C4-2B (cell line): Measurements from ENCODE around the gene F11R.

ENCODE experiments used
- ZFX ChIP-seq: fragments of 450-650 bp; IDR thresholded peaks from 2 replicates; pipeline ENCODE4 v1.6.1; 2017
- TF ChIP-seq, protein P1 (sequence below): fragments of 450-650 bp; conservative IDR thresholded peaks from 2 replicates; pipeline ENCODE4 v1.5.1; 2017; ENCODE audit warnings: mild to moderate bottlenecking

- TF ChIP-seq, protein P1, sequence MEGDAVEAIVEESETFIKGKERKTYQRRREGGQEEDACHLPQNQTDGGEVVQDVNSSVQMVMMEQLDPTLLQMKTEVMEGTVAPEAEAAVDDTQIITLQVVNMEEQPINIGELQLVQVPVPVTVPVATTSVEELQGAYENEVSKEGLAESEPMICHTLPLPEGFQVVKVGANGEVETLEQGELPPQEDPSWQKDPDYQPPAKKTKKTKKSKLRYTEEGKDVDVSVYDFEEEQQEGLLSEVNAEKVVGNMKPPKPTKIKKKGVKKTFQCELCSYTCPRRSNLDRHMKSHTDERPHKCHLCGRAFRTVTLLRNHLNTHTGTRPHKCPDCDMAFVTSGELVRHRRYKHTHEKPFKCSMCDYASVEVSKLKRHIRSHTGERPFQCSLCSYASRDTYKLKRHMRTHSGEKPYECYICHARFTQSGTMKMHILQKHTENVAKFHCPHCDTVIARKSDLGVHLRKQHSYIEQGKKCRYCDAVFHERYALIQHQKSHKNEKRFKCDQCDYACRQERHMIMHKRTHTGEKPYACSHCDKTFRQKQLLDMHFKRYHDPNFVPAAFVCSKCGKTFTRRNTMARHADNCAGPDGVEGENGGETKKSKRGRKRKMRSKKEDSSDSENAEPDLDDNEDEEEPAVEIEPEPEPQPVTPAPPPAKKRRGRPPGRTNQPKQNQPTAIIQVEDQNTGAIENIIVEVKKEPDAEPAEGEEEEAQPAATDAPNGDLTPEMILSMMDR = no peak
- TF ChIP-seq ZFX = no peak
Observed at GRCh38 chr1:161006563-161006962, 14.4 kb downstream of the F11R start.
